HG02763 (cell line): Measurements from ENCODE around the gene C9orf43.

Experiments
- ATAC-seq: cut with Tn5 transposase; IDR thresholded peaks from one replicate; pipeline ENCODE4 v1.9.1; 2021; ENCODE audit warnings: mild to moderate bottlenecking, moderate library complexity; ENCODE audit not compliant: unreplicated experiment

C9orf43 gene

DNA sequence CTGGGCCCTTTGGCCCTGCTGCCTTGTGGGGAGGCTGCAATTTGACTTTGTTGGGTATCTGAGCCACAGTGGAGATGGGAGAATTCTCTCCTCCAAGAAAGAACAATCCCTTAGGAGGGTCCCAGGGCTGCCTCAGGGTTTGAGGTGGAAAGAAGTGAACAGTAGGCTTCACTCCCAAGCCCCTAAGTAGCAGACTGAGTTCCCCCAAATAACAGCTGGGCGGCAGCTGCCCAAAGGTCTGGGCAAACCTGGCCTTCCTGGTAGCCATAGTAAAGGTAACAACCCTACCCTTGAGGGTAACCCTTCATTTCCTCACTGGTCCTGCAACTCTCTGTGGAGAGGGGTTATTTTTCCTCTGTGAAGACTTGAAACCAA lies 53.7 kb downstream of the C9orf43 start:
- no peak for ATAC-seq

- no peak for ATAC-seq
Measured at GRCh38 chr9:113465599-113466140, 55.1 kb downstream of the C9orf43 start.

DNA sequence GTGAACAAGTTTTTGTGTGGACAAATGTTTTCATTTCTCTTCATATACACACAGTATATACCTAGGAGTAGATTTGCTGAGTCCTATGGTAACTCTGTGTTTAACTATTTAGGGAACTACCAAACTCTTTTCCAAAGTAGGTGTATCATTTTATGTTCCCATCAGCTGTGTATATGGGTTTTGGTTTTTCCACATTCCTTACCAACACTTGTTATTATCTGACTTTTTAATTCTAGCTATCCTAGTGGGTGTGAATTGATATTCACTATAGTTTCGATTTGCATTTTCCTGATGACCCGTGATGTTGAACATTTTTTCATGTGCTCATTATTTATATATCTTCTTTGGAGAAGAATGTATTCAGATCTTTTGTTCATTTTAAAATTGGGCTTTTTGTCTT lies 56.6 kb downstream of the C9orf43 start:
- no peak for ATAC-seq

GRCh38 chr9:113468716-113469448 lies 58.3 kb downstream of the C9orf43 start:
- ATAC-seq: no peak

DNA sequence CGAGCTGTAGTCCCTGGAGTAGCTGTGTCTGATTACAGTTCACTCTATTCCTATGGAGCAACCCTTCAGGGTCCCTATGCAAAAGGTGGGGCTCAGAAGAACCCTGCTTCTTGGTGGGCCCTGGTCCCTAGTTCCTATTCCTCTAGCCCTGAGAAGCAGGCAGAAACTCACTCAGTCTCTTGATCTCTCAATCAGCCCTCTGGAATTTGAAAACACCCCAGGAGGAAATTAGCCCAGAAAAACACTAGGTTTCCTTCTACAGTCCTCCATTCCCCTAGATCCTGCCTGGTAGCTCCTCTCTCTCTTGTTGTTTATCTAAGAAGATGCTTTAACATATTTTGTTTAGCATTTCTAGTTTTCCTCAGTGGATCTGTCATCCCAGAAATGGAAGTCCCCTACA lies 60.6 kb downstream of the C9orf43 start:
- no peak for ATAC-seq

GRCh38 chr9:113471566-113471965 lies 61.0 kb downstream of the C9orf43 start:
- ATAC-seq: no peak

- no peak for ATAC-seq
Measured at GRCh38 chr9:113472199-113472598, 61.7 kb downstream of the C9orf43 start.

DNA sequence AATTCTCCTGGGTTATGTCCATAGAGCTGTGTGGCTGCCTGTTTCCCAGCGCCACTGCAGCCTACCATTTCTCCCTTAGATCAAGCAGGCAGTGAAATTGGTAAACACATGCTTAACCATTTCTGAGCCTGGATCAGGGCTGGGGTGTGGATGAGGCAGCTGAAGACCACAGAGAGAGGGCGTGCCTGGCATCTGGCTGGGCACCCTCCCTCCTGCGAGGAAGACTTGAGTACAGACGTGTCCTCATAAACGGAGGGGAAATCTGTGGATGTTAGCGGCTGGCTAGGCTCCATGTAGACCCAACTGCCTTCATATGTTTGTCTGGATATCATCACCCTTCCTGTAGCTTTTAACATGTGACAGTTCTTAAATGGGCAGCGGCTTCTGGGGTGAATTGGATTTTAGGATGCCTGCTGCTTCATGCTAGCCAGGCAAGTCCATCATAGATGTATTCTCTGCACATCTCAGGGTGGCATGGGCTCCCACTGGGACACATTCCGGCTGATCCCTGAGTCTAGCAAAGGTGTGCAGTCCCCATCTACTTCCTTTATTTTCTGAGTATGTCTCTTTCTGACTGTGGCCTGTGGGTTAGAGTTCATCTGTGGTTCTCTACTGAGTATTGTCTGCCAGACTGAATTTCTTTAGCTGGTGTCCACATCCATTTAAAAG lies 63.9 kb downstream of the C9orf43 start:
- ATAC-seq: no peak

- ATAC-seq: no peak
Measured at GRCh38 chr9:113475031-113475430, 64.5 kb downstream of the C9orf43 start.

DNA sequence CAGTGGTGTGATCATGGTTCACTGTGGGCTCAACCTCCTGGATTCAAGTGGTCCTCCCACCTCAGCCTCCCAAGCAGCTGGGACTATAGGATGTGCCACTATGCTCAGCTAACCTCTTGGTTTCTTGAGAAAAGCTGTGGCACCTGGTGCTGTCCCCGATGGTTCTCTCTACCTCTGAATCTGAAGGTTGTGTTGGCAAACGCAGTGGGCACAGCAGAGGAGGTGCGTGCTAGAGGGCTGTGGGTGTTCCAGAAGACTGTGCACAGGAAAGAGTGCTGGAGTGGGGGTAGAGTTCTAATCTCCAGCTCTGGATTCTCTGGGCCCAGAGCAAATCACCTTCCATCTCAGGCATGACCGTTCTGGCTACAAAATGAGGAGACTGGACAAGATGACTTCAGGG lies 65.4 kb downstream of the C9orf43 start:
- ATAC-seq: no peak

DNA sequence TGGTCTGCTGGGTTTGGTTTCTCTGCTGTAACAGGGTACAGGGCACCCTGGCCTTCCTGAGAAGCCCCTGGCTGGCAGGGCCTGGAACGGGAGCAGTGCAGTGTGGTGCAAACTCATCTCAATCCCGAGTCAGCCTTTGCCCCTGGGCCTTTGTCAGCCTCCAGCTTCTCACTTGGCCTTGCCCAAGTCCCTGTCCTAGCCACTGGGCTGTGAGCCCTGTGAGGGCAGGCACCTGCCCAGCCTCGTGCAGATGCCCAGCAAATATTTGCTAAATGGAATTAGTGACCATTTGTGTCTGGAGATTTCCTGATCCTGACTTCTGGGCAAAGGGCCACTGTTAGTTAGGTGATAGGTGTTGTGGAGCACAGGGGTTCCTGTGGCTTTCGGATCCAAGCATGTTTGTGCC lies 66.0 kb downstream of the C9orf43 start:
- no peak for ATAC-seq

GRCh38 chr9:113477058-113477457 lies 66.5 kb downstream of the C9orf43 start:
- ATAC-seq: no peak

GRCh38 chr9:113477661-113478060 lies 67.1 kb downstream of the C9orf43 start:
- no peak for ATAC-seq

GRCh38 chr9:113479174-113479621 lies 68.7 kb downstream of the C9orf43 start:
- ATAC-seq: no peak
